K562 (cell line): ENCODE measurements around the gene GJC2. TPM values are rescaled to one million over a fixed set of nuclear protein-coding genes. Genes with fewer than 3 reads are reported as not detected.

Experiments
- ATF1 ChIP-seq, 2 experiments: fragments of 450-650 bp in 1 of 2; IDR thresholded peaks; 2 replicates each; pipeline ENCODE4 v1.6.1; 2016; ENCODE audit warnings: missing compliant biosample characterization in 1 of 2, missing genetic modification characterization in 1 of 2
- CREB5 ChIP-seq: fragments of 250-450 bp; sonication (Bioruptor Pico); IDR thresholded peaks from 2 replicates; pipeline ENCODE4 v1.5.0; 2020; ENCODE audit warnings: mild to moderate bottlenecking
- CXXC5 ChIP-seq: fragments of 250-450 bp; sonication (Bioruptor Pico); IDR thresholded peaks from 2 replicates; pipeline ENCODE4 v1.8.0; 2022; ENCODE audit warnings: inconsistent platforms, mild to moderate bottlenecking, moderate library complexity
- HOMEZ ChIP-seq: fragments of 250-450 bp; sonication (Bioruptor Pico); IDR thresholded peaks from 2 replicates; pipeline ENCODE4 v1.4.0; 2020; ENCODE audit warnings: mild to moderate bottlenecking, moderate library complexity
- MEF2D ChIP-seq: conservative IDR thresholded peaks from 2 replicates; pipeline ENCODE4 v1.6.1; 2016; ENCODE audit warnings: low read depth, missing genetic modification characterization, missing compliant biosample characterization
- NONO ChIP-seq, 2 experiments: fragments of 200-400 bp in 1 of 2; fragments of 450-650 bp in 1 of 2; formaldehyde crosslinking in 1 of 2; IDR thresholded peaks; 2 replicates each; pipeline ENCODE4 v1.6.1; 2017; ENCODE audit warnings: low read depth in 2 of 2, mild to moderate bottlenecking in 2 of 2, moderate library complexity in 2 of 2, low read length in 1 of 2
- ZBTB1 ChIP-seq: sonication (generic); formaldehyde crosslinking; IDR thresholded peaks from 2 replicates; pipeline ENCODE4 v1.8.1; 2023; ENCODE audit warnings: missing genetic modification reagents, low read depth, mild to moderate bottlenecking, borderline replicate concordance
- ZFP1 ChIP-seq: fragments of 450-650 bp; formaldehyde crosslinking; IDR thresholded peaks from 2 replicates; pipeline ENCODE4 v1.4.0; 2020; ENCODE audit warnings: mild to moderate bottlenecking, mixed read lengths
- ZFX ChIP-seq: sonication (generic); formaldehyde crosslinking; IDR thresholded peaks from 2 replicates; pipeline ENCODE4 v1.8.0; 2022; ENCODE audit warnings: mild to moderate bottlenecking, missing genetic modification reagents, moderate library complexity
- ZNF133 ChIP-seq: fragments of 250-450 bp; sonication (Bioruptor Pico); IDR thresholded peaks from 2 replicates; pipeline ENCODE4 v1.4.0; 2020; ENCODE audit warnings: mild to moderate bottlenecking
- ZNF212 ChIP-seq: fragments of 450-650 bp; formaldehyde crosslinking; IDR thresholded peaks from 2 replicates; pipeline ENCODE4 v1.4.0; 2020; ENCODE audit warnings: mild to moderate bottlenecking
- ZNF561 ChIP-seq: fragments of 450-650 bp; formaldehyde crosslinking; conservative IDR thresholded peaks from 2 replicates; pipeline ENCODE4 v1.4.0; 2020; ENCODE audit warnings: mild to moderate bottlenecking, moderate library complexity
- polyA plus RNA-seq, 8 experiments: library from polyadenylated mRNA; depleted of rRNA in 4 of 8; stranded (reverse) in 5 of 8; unstranded in 3 of 8; fragments of >200 nt; fragmentation: Nextera tagmentation in 2 of 8; fragmentation: Illumina TruSeq in 1 of 8; extraction: Ambion mirVana in 2 of 8; extraction: Trizol in 1 of 8; gene quantifications; 2 replicates each; pipeline versions ENCODE4 v1.2.1 to v1.2.3, GENCODE V29; 2011 to 2014; ENCODE audit warnings: inconsistent platforms in 1 of 8, missing spikeins in 1 of 8
- total RNA-seq, 7 experiments: library from RNA; depleted of rRNA in 6 of 7; stranded (reverse); fragments of >200 nt in 6 of 7; fragmentation: Illumina TruSeq in 2 of 7; extraction: Trizol in 2 of 7; gene quantifications; 2 replicates each; pipeline versions ENCODE4 v1.2.1 to v1.2.3, GENCODE V29; 2011 to 2021; ENCODE audit warnings: low replicate concordance in 1 of 7
- TF ChIP-seq, protein P1 (sequence below), 3 experiments: fragments of 200-800 bp in 1 of 3; sonication (Bioruptor generic) in 1 of 3; sonication (generic) in 1 of 3; formaldehyde crosslinking in 1 of 3; IDR thresholded peaks; 2 replicates each; pipeline versions ENCODE4 v1.6.1 to v1.8.0; 2016 to 2022; ENCODE audit warnings: mild to moderate bottlenecking in 2 of 3, missing compliant biosample characterization in 2 of 3, missing genetic modification characterization in 2 of 3, missing genetic modification reagents in 1 of 3
- TF ChIP-seq, protein P2 (sequence below): fragments of 200-800 bp; sonication (Bioruptor generic); IDR thresholded peaks from 2 replicates; pipeline ENCODE4 v1.6.1; 2017; ENCODE audit warnings: missing genetic modification characterization, missing compliant biosample characterization
- TF ChIP-seq, protein P3 (sequence below): fragments of 250-450 bp; sonication (Bioruptor Pico); IDR thresholded peaks from 2 replicates; pipeline ENCODE4 v1.4.0; 2020; ENCODE audit warnings: borderline replicate concordance

The GJC2 gene
- total and polyA plus RNA-seq, 9 of the 15 experiments (the other 6 are each of a cell fraction or from before 2014, with no cell fraction given): 0.03 to 0.62 (median 0.11) TPM; not detected in 2

DNA sequence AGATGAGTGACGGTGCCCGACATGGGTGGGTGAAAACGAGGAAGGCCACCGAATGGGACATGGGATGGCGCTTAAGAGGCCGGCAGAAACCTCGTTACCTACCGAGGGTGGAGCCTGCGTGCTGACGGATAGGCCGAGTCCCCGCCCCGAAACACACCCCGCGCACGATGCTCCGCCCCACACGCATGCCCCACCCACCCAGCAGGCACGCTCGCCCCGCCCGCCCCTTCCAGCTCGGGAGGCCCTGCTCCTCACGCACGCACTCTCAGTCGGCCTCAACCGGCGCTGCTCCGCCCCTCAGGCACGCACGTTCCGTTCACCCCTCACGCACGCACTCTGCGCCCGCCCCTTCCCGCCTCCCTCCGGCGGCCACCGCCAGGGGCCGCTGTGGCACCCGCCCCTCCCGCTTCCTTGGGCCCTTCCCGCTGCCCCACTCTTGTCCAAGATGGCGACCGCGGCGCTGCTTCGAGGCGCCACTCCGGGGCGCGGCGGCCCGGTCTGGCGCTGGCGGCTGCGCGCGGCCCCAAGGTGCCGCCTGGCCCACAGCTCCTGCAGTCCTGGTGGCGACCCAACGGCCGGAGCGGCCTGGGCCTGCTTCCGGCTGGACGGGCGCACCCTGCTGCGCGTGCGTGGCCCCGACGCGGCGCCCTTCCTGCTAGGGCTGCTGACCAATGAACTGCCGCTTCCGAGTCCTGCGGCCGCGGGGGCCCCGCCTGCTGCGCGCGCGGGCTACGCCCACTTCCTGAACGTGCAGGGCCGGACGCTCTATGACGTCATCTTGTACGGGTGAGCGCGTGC, 15.8 kb downstream of the GJC2 start, which contains the start of gene IBA57 (continued):
- TF ChIP-seq ZNF561 (no peak), ZNF133 (CRISPR knock-in tag) (no peak), ATF1 (CRISPR knock-in tag; IDR thresholded peaks at IDR 0.05) (peak; percentile 85), ATF1 (tag; IDR thresholded peaks at IDR 0.05) (peak; percentile 97), NONO (IDR thresholded peaks at IDR 0.05; ENCODE audit: low read depth in 2 of 2, low read length in 1 of 2) (peak; percentile 97 to 99), ZBTB1 (peak; percentile 84), CXXC5 (CRISPR knock-in tag) (peak; percentile 99), ZFX (peak; percentile 94), ZNF212 (CRISPR knock-in tag) (peak; percentile 42; the same call in 1 of the 2 replicates), ZFP1 (no peak), CREB5 (CRISPR knock-in tag) (peak; percentile 89; the same call in 1 of the 2 replicates), MEF2D (tag) (no peak), HOMEZ (CRISPR knock-in tag) (peak; percentile 83; the same call in 1 of the 2 replicates)
- TF ChIP-seq, protein P1, sequence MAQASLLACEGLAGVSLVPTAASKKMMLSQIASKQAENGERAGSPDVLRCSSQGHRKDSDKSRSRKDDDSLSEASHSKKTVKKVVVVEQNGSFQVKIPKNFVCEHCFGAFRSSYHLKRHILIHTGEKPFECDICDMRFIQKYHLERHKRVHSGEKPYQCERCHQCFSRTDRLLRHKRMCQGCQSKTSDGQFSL (CRISPR knock-in tag; IDR thresholded peaks at IDR 0.05): peak; percentile 96
- TF ChIP-seq, protein P1 (tag; IDR thresholded peaks at IDR 0.05): peak in 1 of 2 experiments; percentile 92; a peak in 2 of 4 replicates
- TF ChIP-seq, protein P2, sequence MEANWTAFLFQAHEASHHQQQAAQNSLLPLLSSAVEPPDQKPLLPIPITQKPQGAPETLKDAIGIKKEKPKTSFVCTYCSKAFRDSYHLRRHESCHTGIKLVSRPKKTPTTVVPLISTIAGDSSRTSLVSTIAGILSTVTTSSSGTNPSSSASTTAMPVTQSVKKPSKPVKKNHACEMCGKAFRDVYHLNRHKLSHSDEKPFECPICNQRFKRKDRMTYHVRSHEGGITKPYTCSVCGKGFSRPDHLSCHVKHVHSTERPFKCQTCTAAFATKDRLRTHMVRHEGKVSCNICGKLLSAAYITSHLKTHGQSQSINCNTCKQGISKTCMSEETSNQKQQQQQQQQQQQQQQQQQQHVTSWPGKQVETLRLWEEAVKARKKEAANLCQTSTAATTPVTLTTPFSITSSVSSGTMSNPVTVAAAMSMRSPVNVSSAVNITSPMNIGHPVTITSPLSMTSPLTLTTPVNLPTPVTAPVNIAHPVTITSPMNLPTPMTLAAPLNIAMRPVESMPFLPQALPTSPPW: peak; percentile 98
- TF ChIP-seq, protein P3, sequence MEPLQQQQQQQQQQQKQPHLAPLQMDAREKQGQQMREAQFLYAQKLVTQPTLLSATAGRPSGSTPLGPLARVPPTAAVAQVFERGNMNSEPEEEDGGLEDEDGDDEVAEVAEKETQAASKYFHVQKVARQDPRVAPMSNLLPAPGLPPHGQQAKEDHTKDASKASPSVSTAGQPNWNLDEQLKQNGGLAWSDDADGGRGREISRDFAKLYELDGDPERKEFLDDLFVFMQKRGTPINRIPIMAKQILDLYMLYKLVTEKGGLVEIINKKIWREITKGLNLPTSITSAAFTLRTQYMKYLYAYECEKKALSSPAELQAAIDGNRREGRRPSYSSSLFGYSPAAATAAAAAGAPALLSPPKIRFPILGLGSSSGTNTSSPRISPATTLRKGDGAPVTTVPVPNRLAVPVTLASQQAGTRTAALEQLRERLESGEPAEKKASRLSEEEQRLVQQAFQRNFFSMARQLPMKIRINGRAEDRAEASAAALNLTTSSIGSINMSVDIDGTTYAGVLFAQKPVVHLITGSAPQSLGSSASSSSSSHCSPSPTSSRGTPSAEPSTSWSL (CRISPR knock-in tag): peak; percentile 79; the same call in 1 of the 2 replicates
